HG02610 (cell line): Measurements from ENCODE around the gene LAPTM5.

Experiments
- ATAC-seq: cut with Tn5 transposase; IDR thresholded peaks from one replicate; pipeline ENCODE4 v1.9.1; 2021; ENCODE audit warnings: mild to moderate bottlenecking, moderate library complexity; ENCODE audit not compliant: unreplicated experiment

LAPTM5 gene

DNA sequence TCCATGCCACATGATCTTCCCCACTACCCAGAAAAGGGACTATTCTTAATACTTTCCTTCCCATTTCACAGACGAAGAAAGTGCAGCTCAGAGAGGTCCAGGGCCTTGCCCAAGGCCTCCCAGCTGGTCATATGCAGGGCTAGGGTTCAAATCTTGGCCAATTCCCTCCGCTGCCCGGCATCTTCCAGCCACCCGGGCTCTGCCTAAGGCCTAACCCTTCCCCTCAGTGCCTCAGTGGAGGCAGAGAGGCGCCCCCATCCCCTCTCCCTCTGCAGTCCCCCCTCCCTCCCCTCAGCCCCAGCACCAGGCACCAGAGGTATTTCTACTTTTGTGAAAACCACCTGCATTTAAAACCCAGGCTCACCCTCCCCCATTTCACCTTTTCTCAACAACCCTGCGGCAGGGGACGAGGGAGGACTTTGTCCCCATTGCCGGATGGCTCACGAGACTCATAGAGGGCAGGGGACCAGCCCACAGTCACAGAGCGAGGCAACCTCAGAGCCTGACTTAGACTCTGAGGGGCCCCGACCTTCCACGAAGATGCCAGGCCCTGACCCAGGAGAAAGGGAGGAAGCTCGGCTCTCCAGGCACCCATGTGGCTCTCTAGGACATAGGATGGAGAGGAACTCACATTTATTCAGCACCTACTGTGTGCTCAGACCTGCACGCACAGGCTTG, 12.3 kb downstream of the LAPTM5 start:
- ATAC-seq, result no peak

GRCh38 chr1:30744060-30744756, 13.4 kb downstream of the LAPTM5 start:
- peak; percentile 27 for ATAC-seq

DNA sequence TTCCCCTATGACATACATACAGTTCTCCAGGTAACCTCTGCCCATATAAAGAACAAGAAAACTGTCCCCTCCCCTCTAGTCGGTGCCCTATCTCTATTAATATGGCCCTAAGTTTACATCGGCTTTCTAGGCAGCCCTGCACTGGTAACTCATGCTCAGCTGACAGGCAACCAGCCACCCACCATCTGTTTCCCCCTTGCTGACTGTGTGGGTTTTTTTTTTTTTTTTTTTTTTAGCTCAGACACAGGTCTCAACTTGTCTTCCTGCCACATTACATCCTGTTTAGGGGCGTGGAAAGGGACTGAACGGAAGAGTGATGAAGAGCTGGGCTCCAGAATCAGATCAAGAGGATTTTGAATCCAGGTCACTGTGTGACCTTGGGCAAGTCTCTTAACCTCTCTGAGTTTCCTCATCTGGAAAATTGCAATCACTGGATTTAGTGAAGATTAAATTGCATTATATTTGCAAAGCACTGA, 14.0 kb downstream of the LAPTM5 start:
- peak; percentile 29 for ATAC-seq

- no peak for ATAC-seq
These were observed 14.5 kb downstream of the LAPTM5 start for GRCh38 chr1:30742963-30743559.

DNA sequence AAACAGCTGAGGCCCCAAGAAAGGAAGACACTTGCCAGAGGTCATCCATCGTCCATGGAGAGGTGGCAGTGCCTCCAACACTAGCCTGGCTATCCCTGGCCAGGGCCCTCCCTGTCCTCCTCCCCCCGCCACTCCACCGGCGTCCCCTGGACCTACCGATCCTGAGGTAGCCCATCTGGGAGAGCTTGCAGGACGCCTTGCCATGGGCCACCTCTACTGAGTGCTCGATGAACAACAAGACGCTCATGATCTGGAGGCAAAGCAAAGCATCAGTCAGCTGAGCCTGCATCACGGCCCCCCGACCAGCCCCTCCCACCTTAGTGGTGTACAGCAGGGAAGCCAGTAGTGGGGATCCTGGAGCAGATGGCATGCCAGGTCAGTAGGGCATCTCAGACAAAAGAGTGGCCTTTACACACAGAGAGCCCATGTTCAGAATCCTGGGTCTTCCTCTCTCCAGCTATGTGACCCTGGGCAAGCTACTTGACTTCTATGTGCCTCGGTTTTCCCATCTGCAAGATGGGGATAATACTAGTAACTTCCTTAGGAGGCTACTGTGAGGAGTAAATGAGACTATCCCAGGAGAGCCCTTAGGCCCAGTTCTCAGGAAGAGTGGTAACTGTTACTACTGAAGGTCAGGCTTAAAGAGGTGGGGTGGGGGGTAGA, 15.1 kb downstream of the LAPTM5 start:
- ATAC-seq, result no peak

GRCh38 chr1:30741239-30741894, 16.2 kb downstream of the LAPTM5 start:
- no peak for ATAC-seq

GRCh38 chr1:30740251-30741238, 17.0 kb downstream of the LAPTM5 start:
- ATAC-seq, result no peak

DNA sequence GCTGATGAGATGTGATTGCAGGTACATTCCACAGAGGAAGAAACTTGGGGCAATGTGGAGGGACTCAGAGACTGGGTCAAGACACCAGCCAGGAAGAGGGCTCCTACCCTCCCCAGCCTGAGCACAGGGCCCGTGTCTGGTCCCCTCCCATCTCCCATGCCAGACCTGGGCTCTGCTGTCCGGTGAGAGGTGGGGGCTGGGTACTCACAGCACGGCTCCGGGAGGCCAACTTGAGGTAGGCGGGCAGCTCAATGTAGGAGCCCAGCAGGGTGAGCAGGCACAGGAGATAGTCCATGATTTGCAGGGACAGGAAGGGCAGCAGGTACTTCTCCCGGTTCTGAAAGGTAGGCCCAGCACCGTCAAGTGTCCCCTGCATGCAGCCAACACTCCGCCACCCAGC, 18.0 kb downstream of the LAPTM5 start:
- no peak for ATAC-seq

DNA sequence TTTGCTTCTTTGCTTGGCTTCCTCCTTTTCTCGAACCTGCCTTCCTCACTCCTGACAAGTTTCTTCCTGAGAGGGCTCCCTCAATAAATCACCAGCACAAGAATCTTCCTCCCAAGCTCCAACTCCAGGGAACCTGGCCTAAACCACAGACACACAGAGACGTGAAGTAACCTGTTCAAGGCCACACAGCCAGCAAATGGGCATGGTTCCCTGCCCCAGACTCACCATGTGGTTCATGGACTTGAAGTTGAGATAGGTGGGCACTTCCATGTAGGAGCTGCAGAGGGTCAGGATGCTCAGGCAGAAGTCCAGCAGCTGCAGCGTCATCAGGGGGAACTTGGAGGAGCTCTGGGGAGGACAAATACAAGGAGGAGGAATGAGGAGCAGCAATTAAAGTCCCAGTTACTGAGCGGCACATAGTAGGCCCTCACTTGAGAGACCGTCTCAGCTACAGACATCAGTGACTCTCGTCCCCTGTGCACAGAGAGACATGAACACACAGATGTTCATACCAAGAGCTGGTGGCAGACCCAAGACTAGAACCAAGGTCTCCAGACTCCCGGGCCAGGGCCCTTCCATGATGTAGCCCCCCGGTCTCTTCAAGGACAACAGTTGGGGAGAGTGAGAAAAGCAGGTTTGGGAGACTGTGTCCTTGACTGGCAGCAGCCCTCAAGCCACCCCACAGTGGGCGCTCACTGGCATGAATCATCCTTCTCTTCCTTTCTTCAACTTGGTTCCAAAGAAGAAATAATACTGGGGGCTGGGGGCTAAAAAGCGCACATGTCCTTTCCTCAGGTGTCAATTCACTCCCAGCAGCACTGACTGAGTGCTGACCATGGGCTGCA, 18.6 kb downstream of the LAPTM5 start:
- no peak for ATAC-seq

DNA sequence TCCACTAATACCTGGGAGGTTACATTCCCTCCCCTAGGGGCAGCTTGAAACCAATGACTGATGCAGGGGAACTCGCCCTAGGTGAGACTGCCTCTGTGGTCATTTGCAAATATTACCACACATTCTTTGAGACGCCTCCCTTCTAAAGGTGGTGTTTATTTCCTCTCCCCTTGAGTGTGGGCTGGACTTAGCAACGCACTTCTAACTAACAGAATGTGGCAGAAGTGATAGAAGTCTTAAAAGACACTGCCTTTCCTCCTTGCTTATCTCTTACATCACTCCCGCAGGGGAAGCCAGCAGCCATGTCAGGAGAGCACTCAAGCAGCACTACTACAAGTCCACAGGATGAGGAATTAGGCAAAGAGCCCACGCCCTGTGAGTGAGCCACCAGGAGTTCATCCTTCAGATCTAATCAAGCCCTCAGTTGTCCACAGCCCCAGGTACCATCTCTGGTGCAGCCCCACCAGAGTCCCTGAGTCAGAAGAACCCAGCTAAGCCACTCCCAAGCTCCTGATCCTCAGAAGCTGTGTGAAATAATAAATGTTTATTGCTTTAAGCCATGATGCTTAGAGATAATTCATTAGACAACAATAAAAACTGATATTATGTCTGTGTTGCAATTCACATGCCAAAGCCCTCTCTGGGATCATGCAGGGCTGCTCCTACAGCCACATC, 19.4 kb downstream of the LAPTM5 start:
- ATAC-seq, result no peak

- ATAC-seq, result no peak
These were observed 20.1 kb downstream of the LAPTM5 start for GRCh38 chr1:30737357-30738039.

GRCh38 chr1:30735668-30736498, 21.7 kb downstream of the LAPTM5 start:
- no peak for ATAC-seq

- ATAC-seq, result no peak
These were observed 22.4 kb downstream of the LAPTM5 start for GRCh38 chr1:30735124-30735523.

- no peak for ATAC-seq
These were observed 23.0 kb downstream of the LAPTM5 start for GRCh38 chr1:30734580-30734979.

GRCh38 chr1:30734106-30734505, 23.5 kb downstream of the LAPTM5 start:
- ATAC-seq, result no peak

DNA sequence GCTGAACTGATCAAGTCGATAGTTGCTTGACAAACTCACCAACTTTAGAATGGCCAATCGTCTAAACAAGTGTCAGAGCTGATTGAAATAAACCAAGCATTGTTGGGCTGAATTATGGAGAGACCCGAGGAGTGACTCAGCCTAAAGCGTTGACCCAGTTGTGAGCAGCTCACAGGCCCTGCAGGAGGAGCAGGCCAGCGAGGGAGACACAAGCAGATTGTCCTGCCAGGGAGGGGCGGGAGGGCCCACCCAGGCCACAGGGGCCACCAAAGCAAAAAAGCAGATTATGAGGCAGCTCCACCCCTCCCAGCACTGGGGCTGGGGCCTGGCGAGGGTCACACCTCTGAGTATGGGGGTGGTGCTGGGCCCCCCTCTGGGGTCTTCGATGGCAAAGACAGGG, 24.1 kb downstream of the LAPTM5 start:
- ATAC-seq, result no peak
